LHCN-M2 (cell line): ENCODE results near the gene S1PR1. TPM values are rescaled to one million over a fixed set of nuclear protein-coding genes. Genes with fewer than 3 reads are reported as not detected.
A peak's percentile ranks its signal among the peaks of the same experiment; 100 is the strongest.

ENCODE experiments used
- DNase-seq: peaks from one replicate; pipeline ENCODE4 v3.0.0-alpha.2; 2012; ENCODE audit warnings: low read depth
- total RNA-seq: library from RNA; depleted of rRNA; stranded (reverse); fragments of >200 nt; gene quantifications from 2 replicates; pipeline ENCODE4 v1.2.3, GENCODE V29; 2014

Gene S1PR1
- total RNA-seq, 1 experiment from 2014 or later: 2.4 TPM

- no peak for DNase-seq
Observed at GRCh38 chr1:101245246-101245927, 8.6 kb downstream of the S1PR1 start.

- DNase-seq: no peak
Observed at GRCh38 chr1:101247404-101248287, 10.8 kb downstream of the S1PR1 start.

- no peak for DNase-seq
Observed at GRCh38 chr1:101250222-101250621, 13.4 kb downstream of the S1PR1 start.

- DNase-seq: no peak
Observed at GRCh38 chr1:101250656-101251272, 13.9 kb downstream of the S1PR1 start.

GRCh38 chr1:101251504-101251903, 14.7 kb downstream of the S1PR1 start:
- DNase-seq: no peak

GRCh38 chr1:101253976-101254674, 17.3 kb downstream of the S1PR1 start:
- peak; percentile 31 for DNase-seq

- no peak for DNase-seq
Observed at GRCh38 chr1:101257500-101258325, 20.9 kb downstream of the S1PR1 start.

- DNase-seq: peak; percentile 79
Observed at GRCh38 chr1:101259744-101260148, 22.9 kb downstream of the S1PR1 start.

- DNase-seq: no peak
Observed at GRCh38 chr1:101260556-101261350, 23.9 kb downstream of the S1PR1 start.

- DNase-seq: no peak
Observed at GRCh38 chr1:101261623-101262022, 24.8 kb downstream of the S1PR1 start.

GRCh38 chr1:101262060-101262459, 25.2 kb downstream of the S1PR1 start:
- DNase-seq: no peak

GRCh38 chr1:101262630-101263348, 26.0 kb downstream of the S1PR1 start:
- no peak for DNase-seq

- no peak for DNase-seq
Observed at GRCh38 chr1:101264697-101265096, 27.9 kb downstream of the S1PR1 start.

- DNase-seq: no peak
Observed at GRCh38 chr1:101265684-101266083, 28.9 kb downstream of the S1PR1 start.

- no peak for DNase-seq
Observed at GRCh38 chr1:101267082-101267481, 30.3 kb downstream of the S1PR1 start.

GRCh38 chr1:101268893-101269292, 32.1 kb downstream of the S1PR1 start:
- no peak for DNase-seq

GRCh38 chr1:101275672-101276071, 38.9 kb downstream of the S1PR1 start:
- DNase-seq: no peak

GRCh38 chr1:101276818-101277217, 40.0 kb downstream of the S1PR1 start:
- DNase-seq: no peak

GRCh38 chr1:101278238-101278637, 41.4 kb downstream of the S1PR1 start:
- no peak for DNase-seq
